K562 (cell line): ENCODE results near the gene NAT8.
A peak's percentile ranks its signal among the peaks of the same experiment; 100 is the strongest.
"Not testable (repeated sequence)": the region's sequence is repeated elsewhere in the genome, so short reads cannot be mapped to it uniquely, and the experiment has no call there.

Experiments used
- CTCF ChIP-seq, 3 experiments: IDR thresholded peaks in 2 of 3; conservative IDR thresholded peaks in 1 of 3; 2 replicates each; pipeline ENCODE4 v1.5.1; 2011 to 2012; ENCODE audit warnings: low read length in 3 of 3, mild to moderate bottlenecking in 3 of 3, control low read depth in 2 of 3, improper control_type of control experiment in 1 of 3, inconsistent platforms in 1 of 3, low read depth in 1 of 3, mixed read lengths in 1 of 3, moderate library complexity in 1 of 3; ENCODE audit not compliant: insufficient read depth in 2 of 3
- GTF3C2 ChIP-seq: IDR thresholded peaks from 3 replicates; pipeline ENCODE4 v1.6.1; 2011; ENCODE audit warnings: borderline replicate concordance, mild to moderate bottlenecking, moderate library complexity; ENCODE audit not compliant: insufficient read length; ENCODE audit errors: extremely low read depth
- MAFG ChIP-seq: fragments of 450-650 bp; conservative IDR thresholded peaks from 2 replicates; pipeline ENCODE4 v1.6.1; 2016; ENCODE audit warnings: missing genetic modification characterization, missing compliant biosample characterization
- NFATC3 ChIP-seq: fragments of 450-650 bp; IDR thresholded peaks from 2 replicates; pipeline ENCODE4 v1.6.1; 2017; ENCODE audit warnings: mild to moderate bottlenecking
- POU5F1 ChIP-seq: fragments of 150-350 bp; IDR thresholded peaks from 2 replicates; pipeline ENCODE4 v1.6.1; 2014; ENCODE audit warnings: borderline replicate concordance, low read length, low read depth, mild to moderate bottlenecking; ENCODE audit not compliant: partially characterized antibody
- RAD51 ChIP-seq: fragments of 450-650 bp; IDR thresholded peaks from 2 replicates; pipeline ENCODE4 v1.7.1; 2016; ENCODE audit warnings: low read depth, mild to moderate bottlenecking, borderline replicate concordance
- SIRT6 ChIP-seq: IDR thresholded peaks from one replicate; pipeline ENCODE4 v1.6.1; 2012; ENCODE audit warnings: low read depth, mild to moderate bottlenecking, control low read depth, inconsistent platforms, low read length, moderate library complexity
- TAF15 ChIP-seq: fragments of 200-400 bp; formaldehyde crosslinking; IDR thresholded peaks from 2 replicates; pipeline ENCODE4 v1.6.1; 2017; ENCODE audit warnings: mild to moderate bottlenecking, low read depth, low read length, moderate library complexity
- ZNF274 ChIP-seq: IDR thresholded peaks from 2 replicates; pipeline ENCODE4 v1.6.1; 2011; ENCODE audit warnings: low read depth, mild to moderate bottlenecking, low read length, moderate library complexity, borderline replicate concordance

GRCh38 chr2:73604589-73604988, 37.6 kb downstream of the NAT8 start:
- not testable (repeated sequence) for TF ChIP-seq CTCF (IDR thresholded peaks at IDR 0.05 in 2 of 3, conservative IDR thresholded peaks at IDR 0.05 in 1 of 3; ENCODE audit: insufficient read depth in 2 of 3, low read depth in 1 of 3, low read length in 3 of 3); POU5F1; GTF3C2; RAD51; TAF15; NFATC3; SIRT6; ZNF274
- peak; percentile 58 for TF ChIP-seq MAFG (tag)
